HEK293 (cell line): Measurements from ENCODE around the gene PCBD1.

Source experiments
- CTCF ChIP-seq: fragments of 450-650 bp; formaldehyde crosslinking; IDR thresholded peaks from 2 replicates; pipeline ENCODE4 v1.5.1; 2016; ENCODE audit warnings: missing biosample characterization, missing genetic modification characterization
- HOXA7 ChIP-seq: sonication (generic); formaldehyde crosslinking; IDR thresholded peaks from 2 replicates; pipeline ENCODE4 v1.8.1; 2022; ENCODE audit warnings: missing genetic modification reagents, borderline replicate concordance
- KLF10 ChIP-seq: fragments of 450-650 bp; IDR thresholded peaks from 2 replicates; pipeline ENCODE4 v1.5.1; 2018; ENCODE audit warnings: missing biosample characterization, mild to moderate bottlenecking, missing genetic modification characterization
- PATZ1 ChIP-seq: fragments of 450-650 bp; formaldehyde crosslinking; IDR thresholded peaks from 2 replicates; pipeline ENCODE4 v1.5.1; 2016; ENCODE audit warnings: missing biosample characterization, missing genetic modification characterization
- REST ChIP-seq: fragments of 450-650 bp; formaldehyde crosslinking; IDR thresholded peaks from 2 replicates; pipeline ENCODE4 v1.5.1; 2016; ENCODE audit warnings: missing biosample characterization, missing genetic modification characterization
- TRIM28 ChIP-seq: IDR thresholded peaks from 2 replicates; pipeline ENCODE4 v1.6.1; 2011; ENCODE audit warnings: low read length, control low read depth, borderline replicate concordance
- ZNF121 ChIP-seq: fragments of 450-650 bp; formaldehyde crosslinking; IDR thresholded peaks from 2 replicates; pipeline ENCODE4 v1.5.1; 2016; ENCODE audit warnings: missing biosample characterization, missing genetic modification characterization
- ZNF155 ChIP-seq: fragments of 450-650 bp; formaldehyde crosslinking; IDR thresholded peaks from 2 replicates; pipeline ENCODE4 v1.5.1; 2016; ENCODE audit warnings: missing biosample characterization, missing genetic modification characterization
- ZNF214 ChIP-seq: fragments of 450-650 bp; formaldehyde crosslinking; IDR thresholded peaks from 2 replicates; pipeline ENCODE4 v1.5.1; 2017; ENCODE audit warnings: missing biosample characterization, mild to moderate bottlenecking, missing genetic modification characterization, borderline replicate concordance
- ZNF292 ChIP-seq: fragments of 450-650 bp; formaldehyde crosslinking; IDR thresholded peaks from 2 replicates; pipeline ENCODE4 v1.5.1; 2016; ENCODE audit warnings: low read depth, missing biosample characterization, missing genetic modification characterization, borderline replicate concordance
- ZNF747 ChIP-seq: fragments of 450-650 bp; formaldehyde crosslinking; IDR thresholded peaks from 2 replicates; pipeline ENCODE4 v1.5.1; 2016; ENCODE audit warnings: missing biosample characterization, missing genetic modification characterization
- ZNF837 ChIP-seq: fragments of 450-650 bp; formaldehyde crosslinking; IDR thresholded peaks from 2 replicates; pipeline ENCODE4 v1.5.1; 2016; ENCODE audit warnings: missing biosample characterization, missing genetic modification characterization

GRCh38 chr10:70885931-70886903 lies 2.1 kb downstream of the PCBD1 start:
- TF ChIP-seq ZNF747 (tag by site-specific recombination): no peak
- no peak for TF ChIP-seq ZNF155 (tag by site-specific recombination)
- TF ChIP-seq KLF10 (tag by site-specific recombination): no peak
- TF ChIP-seq CTCF: no peak
- TF ChIP-seq ZNF214 (tag by site-specific recombination): no peak
- no peak for TF ChIP-seq TRIM28
- TF ChIP-seq ZNF837 (tag by site-specific recombination): no peak
- no peak for TF ChIP-seq ZNF292
- no peak for TF ChIP-seq REST (tag by site-specific recombination)
- TF ChIP-seq HOXA7 (CRISPR knock-in tag): no peak
- TF ChIP-seq PATZ1 (tag by site-specific recombination): no peak
- no peak for TF ChIP-seq ZNF121
